ENCODE measurements around the gene RRBP1.

RRBP1 gene, protein sequence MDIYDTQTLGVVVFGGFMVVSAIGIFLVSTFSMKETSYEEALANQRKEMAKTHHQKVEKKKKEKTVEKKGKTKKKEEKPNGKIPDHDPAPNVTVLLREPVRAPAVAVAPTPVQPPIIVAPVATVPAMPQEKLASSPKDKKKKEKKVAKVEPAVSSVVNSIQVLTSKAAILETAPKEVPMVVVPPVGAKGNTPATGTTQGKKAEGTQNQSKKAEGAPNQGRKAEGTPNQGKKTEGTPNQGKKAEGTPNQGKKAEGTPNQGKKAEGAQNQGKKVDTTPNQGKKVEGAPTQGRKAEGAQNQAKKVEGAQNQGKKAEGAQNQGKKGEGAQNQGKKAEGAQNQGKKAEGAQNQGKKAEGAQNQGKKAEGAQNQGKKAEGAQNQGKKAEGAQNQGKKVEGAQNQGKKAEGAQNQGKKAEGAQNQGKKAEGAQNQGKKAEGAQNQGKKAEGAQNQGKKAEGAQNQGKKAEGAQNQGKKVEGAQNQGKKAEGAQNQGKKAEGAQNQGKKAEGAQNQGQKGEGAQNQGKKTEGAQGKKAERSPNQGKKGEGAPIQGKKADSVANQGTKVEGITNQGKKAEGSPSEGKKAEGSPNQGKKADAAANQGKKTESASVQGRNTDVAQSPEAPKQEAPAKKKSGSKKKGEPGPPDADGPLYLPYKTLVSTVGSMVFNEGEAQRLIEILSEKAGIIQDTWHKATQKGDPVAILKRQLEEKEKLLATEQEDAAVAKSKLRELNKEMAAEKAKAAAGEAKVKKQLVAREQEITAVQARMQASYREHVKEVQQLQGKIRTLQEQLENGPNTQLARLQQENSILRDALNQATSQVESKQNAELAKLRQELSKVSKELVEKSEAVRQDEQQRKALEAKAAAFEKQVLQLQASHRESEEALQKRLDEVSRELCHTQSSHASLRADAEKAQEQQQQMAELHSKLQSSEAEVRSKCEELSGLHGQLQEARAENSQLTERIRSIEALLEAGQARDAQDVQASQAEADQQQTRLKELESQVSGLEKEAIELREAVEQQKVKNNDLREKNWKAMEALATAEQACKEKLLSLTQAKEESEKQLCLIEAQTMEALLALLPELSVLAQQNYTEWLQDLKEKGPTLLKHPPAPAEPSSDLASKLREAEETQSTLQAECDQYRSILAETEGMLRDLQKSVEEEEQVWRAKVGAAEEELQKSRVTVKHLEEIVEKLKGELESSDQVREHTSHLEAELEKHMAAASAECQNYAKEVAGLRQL (N-terminal part only)

DNA sequence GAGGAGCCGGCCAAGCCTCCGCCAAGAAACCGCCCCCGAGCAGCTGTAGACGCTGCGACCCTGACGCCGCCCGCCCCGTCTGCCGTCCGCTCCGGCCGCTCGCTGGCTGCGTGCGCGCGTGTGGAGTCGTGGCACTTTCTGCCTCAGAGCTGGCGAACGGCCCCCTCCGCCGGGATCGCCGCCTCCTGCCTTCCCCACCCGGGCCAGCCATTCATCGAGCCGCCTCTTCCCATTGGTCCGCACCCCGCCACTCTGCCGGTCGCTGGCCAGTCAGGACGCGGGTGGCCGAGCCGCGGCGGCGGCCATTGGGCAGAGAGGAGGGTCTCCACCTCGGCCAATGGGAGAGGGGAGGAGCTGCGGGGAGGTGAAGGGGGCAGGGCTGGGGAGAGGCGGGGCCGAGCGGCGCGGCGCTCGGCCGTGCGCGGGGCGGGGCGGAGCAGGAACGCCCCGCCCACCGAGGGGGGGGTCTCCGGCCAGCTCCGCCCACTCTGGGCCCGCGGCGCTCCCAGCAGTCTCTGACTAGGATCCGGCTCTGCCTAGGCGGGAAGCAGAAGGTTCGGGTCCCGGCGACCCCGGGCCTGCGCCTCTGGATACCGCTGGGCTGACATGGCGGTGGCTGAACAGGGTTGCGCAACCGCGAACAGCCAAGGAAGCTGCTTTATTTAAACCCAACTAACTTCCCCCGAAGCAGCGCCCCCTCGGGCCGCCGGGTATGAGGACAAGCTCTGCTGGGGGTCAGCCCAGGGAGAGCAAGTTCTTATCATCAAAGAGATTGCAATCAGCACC, at the start of gene RRBP1:
TSS of gene RRBP1 (minus strand) at position 140 of the 786 bp plus-strand sequence. CDS start 21,735 bp downstream, outside the sequence.
- H3K4me1 ChIP-seq (ENCODE audit: insufficient read depth, low read length): peaks cover 36% of the 10 kb centered on the region
- DNase-seq (peak; percentile 99), ATAC-seq (ENCODE audit: insufficient read depth, low read depth) (peak; percentile 95)
- no peaks in the 10 kb centered on the region for H3K9me3 ChIP-seq (ENCODE audit: insufficient read depth, low read length, severe bottlenecking)
- peaks cover 41% of the 10 kb centered on the region for H3K79me2 ChIP-seq (ENCODE audit: insufficient read depth, low read length)
- TF ChIP-seq, protein P1, sequence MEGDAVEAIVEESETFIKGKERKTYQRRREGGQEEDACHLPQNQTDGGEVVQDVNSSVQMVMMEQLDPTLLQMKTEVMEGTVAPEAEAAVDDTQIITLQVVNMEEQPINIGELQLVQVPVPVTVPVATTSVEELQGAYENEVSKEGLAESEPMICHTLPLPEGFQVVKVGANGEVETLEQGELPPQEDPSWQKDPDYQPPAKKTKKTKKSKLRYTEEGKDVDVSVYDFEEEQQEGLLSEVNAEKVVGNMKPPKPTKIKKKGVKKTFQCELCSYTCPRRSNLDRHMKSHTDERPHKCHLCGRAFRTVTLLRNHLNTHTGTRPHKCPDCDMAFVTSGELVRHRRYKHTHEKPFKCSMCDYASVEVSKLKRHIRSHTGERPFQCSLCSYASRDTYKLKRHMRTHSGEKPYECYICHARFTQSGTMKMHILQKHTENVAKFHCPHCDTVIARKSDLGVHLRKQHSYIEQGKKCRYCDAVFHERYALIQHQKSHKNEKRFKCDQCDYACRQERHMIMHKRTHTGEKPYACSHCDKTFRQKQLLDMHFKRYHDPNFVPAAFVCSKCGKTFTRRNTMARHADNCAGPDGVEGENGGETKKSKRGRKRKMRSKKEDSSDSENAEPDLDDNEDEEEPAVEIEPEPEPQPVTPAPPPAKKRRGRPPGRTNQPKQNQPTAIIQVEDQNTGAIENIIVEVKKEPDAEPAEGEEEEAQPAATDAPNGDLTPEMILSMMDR (IDR thresholded peaks at IDR 0.05; ENCODE audit: borderline replicate concordance, extremely low read depth, low read length, poor library complexity, severe bottlenecking): peak; percentile 87
- TF ChIP-seq EZH2 (IDR thresholded peaks at IDR 0.05; ENCODE audit: borderline replicate concordance, low read depth, low read length, severe bottlenecking): no peak
- H3K4me2 ChIP-seq (ENCODE audit: insufficient read depth, low read length): peak within 1 kb of the TSS; percentile 78
- H3K36me3 ChIP-seq (ENCODE audit: insufficient read depth, low read length): peaks cover 9% of the 10 kb centered on the region; the same call in 1 of the 2 replicates
- peaks cover 25% of the 10 kb centered on the region for H4K20me1 ChIP-seq (ENCODE audit: insufficient read depth, low read length)
- peaks cover 30% of the 10 kb centered on the region for H3K27me3 ChIP-seq (ENCODE audit: insufficient read depth, low read length, poor library complexity)
- H3K4me3 ChIP-seq (ENCODE audit: low read depth in 1 of 2, low read length in 2 of 2): peak within 1 kb of the TSS; percentile 58 to 84; a peak in 3 of 4 replicates
- H3K9ac ChIP-seq (ENCODE audit: low read depth, low read length): peak within 1 kb of the TSS; percentile 72
- H2AFZ ChIP-seq (ENCODE audit: low read depth, low read length): peak within 1 kb of the TSS; percentile 94
- peak within 1 kb of the TSS; percentile 81 for H3K27ac ChIP-seq (ENCODE audit: low read length)

DNA sequence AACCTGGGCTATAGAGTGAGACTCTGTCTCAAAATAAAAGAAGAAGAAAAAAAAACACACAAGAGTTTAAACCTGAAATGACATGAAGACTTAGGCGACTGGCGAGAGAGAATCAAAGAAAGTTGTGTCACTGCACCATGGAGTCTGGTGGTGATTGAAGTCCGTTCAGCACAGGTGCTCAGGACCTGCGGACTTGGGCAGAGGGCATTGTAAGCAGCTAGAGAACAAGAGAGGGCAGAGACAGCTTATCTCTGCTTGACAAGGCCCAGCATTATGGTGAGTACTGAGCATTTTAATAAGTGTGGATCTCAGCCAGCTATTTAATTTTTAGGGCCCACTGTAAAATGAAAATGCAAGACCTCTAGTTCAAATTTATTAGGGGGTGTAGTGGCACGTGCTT, 49.2 kb upstream of the RRBP1 start:
- ATAC-seq (ENCODE audit: insufficient read depth, low read depth): no peak

GRCh38 chr20:17730071-17730470, 48.0 kb upstream of the RRBP1 start:
- Histone ChIP-seq H3K4me1 (ENCODE audit: insufficient read depth, low read length) (no peaks in the 10 kb centered on the region), H3K4me2 (ENCODE audit: insufficient read depth, low read length) (no peak overlapping the region), H3K9me3 (ENCODE audit: insufficient read depth, low read length, severe bottlenecking) (no peaks in the 10 kb centered on the region), H3K27ac (ENCODE audit: low read length) (no peak overlapping the region), H3K9ac (ENCODE audit: low read depth, low read length) (no peak overlapping the region), H3K79me2 (ENCODE audit: insufficient read depth, low read length) (no peaks in the 10 kb centered on the region), H4K20me1 (ENCODE audit: insufficient read depth, low read length) (peaks cover 6% of the 10 kb centered on the region; the same call in 1 of the 2 replicates), H3K27me3 (ENCODE audit: insufficient read depth, low read length, poor library complexity) (no peaks in the 10 kb centered on the region), H3K36me3 (ENCODE audit: insufficient read depth, low read length) (no peaks in the 10 kb centered on the region), H2AFZ (ENCODE audit: low read depth, low read length) (no peak overlapping the region), H3K4me3 (ENCODE audit: low read depth in 1 of 2, low read length in 2 of 2) (no peak overlapping the region)
- ATAC-seq (ENCODE audit: insufficient read depth, low read depth): no peak
- DNase-seq: no peak
- no peak for TF ChIP-seq EZH2 (IDR thresholded peaks at IDR 0.05; ENCODE audit: borderline replicate concordance, low read depth, low read length, severe bottlenecking)
- TF ChIP-seq, protein P1 (IDR thresholded peaks at IDR 0.05; ENCODE audit: borderline replicate concordance, extremely low read depth, low read length, poor library complexity, severe bottlenecking): no peak

More for the DNA sequence above, 49.2 kb upstream of the RRBP1 start:
- no peaks in the 10 kb centered on the region for H3K9me3 ChIP-seq (ENCODE audit: insufficient read depth, low read length, severe bottlenecking)
- TF ChIP-seq EZH2 (IDR thresholded peaks at IDR 0.05; ENCODE audit: borderline replicate concordance, low read depth, low read length, severe bottlenecking): no peak
- TF ChIP-seq, protein P1 (IDR thresholded peaks at IDR 0.05; ENCODE audit: borderline replicate concordance, extremely low read depth, low read length, poor library complexity, severe bottlenecking): no peak
- H3K4me1 ChIP-seq (ENCODE audit: insufficient read depth, low read length): no peaks in the 10 kb centered on the region
- no peaks in the 10 kb centered on the region for H3K36me3 ChIP-seq (ENCODE audit: insufficient read depth, low read length)
- no peak overlapping the region for H3K9ac ChIP-seq (ENCODE audit: low read depth, low read length)
- H3K27me3 ChIP-seq (ENCODE audit: insufficient read depth, low read length, poor library complexity): no peaks in the 10 kb centered on the region
- H3K27ac ChIP-seq (ENCODE audit: low read length): no peak overlapping the region
- no peak overlapping the region for H3K4me2 ChIP-seq (ENCODE audit: insufficient read depth, low read length)
- no peak overlapping the region for H2AFZ ChIP-seq (ENCODE audit: low read depth, low read length)
- H3K4me3 ChIP-seq (ENCODE audit: low read depth in 1 of 2, low read length in 2 of 2): no peak overlapping the region
- no peaks in the 10 kb centered on the region for H3K79me2 ChIP-seq (ENCODE audit: insufficient read depth, low read length)
- DNase-seq: no peak
- H4K20me1 ChIP-seq (ENCODE audit: insufficient read depth, low read length): peaks cover 6% of the 10 kb centered on the region; the same call in 1 of the 2 replicates
